HEK293 (cell line): ENCODE results near the gene PHACTR3.

ENCODE experiments used
- CTCF ChIA-PET: fragments of 350-600 bp; formaldehyde crosslinking; extraction: SDS; loops from one replicate; lab custom pipeline; 2021; ENCODE audit warnings: antibody characterized with exemption; lab: Yijun Ruan, JAX
- POLR2A ChIA-PET: fragments of 300-600 bp; formaldehyde crosslinking; extraction: SDS; loops from one replicate; lab custom pipeline; 2020; ENCODE audit warnings: antibody characterized with exemption, inconsistent platforms; lab: Yijun Ruan, JAX
- H3K27ac ChIP-seq: fragments of 200-500 bp; sonication (Bioruptor generic); 2 replicates; pipeline ENCODE4 v1.5.1; 2014; ENCODE audit warnings: low read depth, low read length, control low read depth, inconsistent platforms; ENCODE audit errors: extremely low read depth
- H3K36me3 ChIP-seq, 2 experiments: fragments of 200-500 bp in 1 of 2; sonication (Bioruptor generic) in 1 of 2; 1 replicate in 1 of 2; 2 replicates in 1 of 2; pipeline ENCODE4 v1.5.1; 2014 to 2017; ENCODE audit warnings: inconsistent platforms in 2 of 2, low read length in 2 of 2; ENCODE audit not compliant: control insufficient read depth in 2 of 2, insufficient read depth in 1 of 2
- H3K4me1 ChIP-seq: fragments of 200-500 bp; sonication (Bioruptor generic); 2 replicates; pipeline ENCODE4 v1.5.1; 2014; ENCODE audit warnings: mild to moderate bottlenecking, low read length, inconsistent platforms; ENCODE audit not compliant: control insufficient read depth, insufficient read depth
- H3K4me3 ChIP-seq: 2 replicates; pipeline ENCODE4 v1.5.1; 2011; ENCODE audit warnings: low read depth, mild to moderate bottlenecking, control low read depth, low read length, moderate library complexity
- H3K9me3 ChIP-seq: fragments of 200-500 bp; sonication (Bioruptor generic); 2 replicates; pipeline ENCODE4 v1.5.1; 2014; ENCODE audit warnings: low read depth, low read length, inconsistent platforms; ENCODE audit not compliant: control insufficient read depth, insufficient read depth
- BCL11A ChIP-seq: fragments of 450-650 bp; formaldehyde crosslinking; IDR thresholded peaks from 2 replicates; pipeline ENCODE4 v1.5.1; 2016; ENCODE audit warnings: low read depth, missing biosample characterization, missing genetic modification characterization
- GLIS1 ChIP-seq: fragments of 450-650 bp; formaldehyde crosslinking; IDR thresholded peaks from 2 replicates; pipeline ENCODE4 v1.5.1; 2016; ENCODE audit warnings: missing biosample characterization, missing genetic modification characterization
- GLIS2 ChIP-seq: fragments of 450-650 bp; formaldehyde crosslinking; IDR thresholded peaks from 2 replicates; pipeline ENCODE4 v1.5.1; 2016; ENCODE audit warnings: missing biosample characterization, missing genetic modification characterization
- HOXA7 ChIP-seq: sonication (generic); formaldehyde crosslinking; IDR thresholded peaks from 2 replicates; pipeline ENCODE4 v1.8.1; 2022; ENCODE audit warnings: missing genetic modification reagents, borderline replicate concordance
- KLF17 ChIP-seq: fragments of 450-650 bp; formaldehyde crosslinking; IDR thresholded peaks from 2 replicates; pipeline ENCODE4 v1.5.1; 2016; ENCODE audit warnings: missing biosample characterization, missing genetic modification characterization
- MEIS1 ChIP-seq: sonication (generic); formaldehyde crosslinking; IDR thresholded peaks from 2 replicates; pipeline ENCODE4 v1.8.1; 2022; ENCODE audit warnings: missing genetic modification reagents, mild to moderate bottlenecking, borderline replicate concordance
- TCF7L2 ChIP-seq: IDR thresholded peaks from 2 replicates; pipeline ENCODE4 v1.6.1; 2011; ENCODE audit warnings: low read depth, mild to moderate bottlenecking, inconsistent platforms, low read length, moderate library complexity, borderline replicate concordance
- ZBTB8A ChIP-seq: fragments of 450-650 bp; formaldehyde crosslinking; IDR thresholded peaks from 2 replicates; pipeline ENCODE4 v1.5.1; 2016; ENCODE audit warnings: missing biosample characterization, missing genetic modification characterization
- ZNF175 ChIP-seq: fragments of 450-650 bp; formaldehyde crosslinking; IDR thresholded peaks from 2 replicates; pipeline ENCODE4 v1.5.1; 2016; ENCODE audit warnings: missing biosample characterization, missing genetic modification characterization
- ZNF2 ChIP-seq: fragments of 450-650 bp; formaldehyde crosslinking; IDR thresholded peaks from 2 replicates; pipeline ENCODE4 v1.5.1; 2016; ENCODE audit warnings: missing biosample characterization, missing genetic modification characterization
- ZNF335 ChIP-seq: fragments of 450-650 bp; formaldehyde crosslinking; conservative IDR thresholded peaks from 2 replicates; pipeline ENCODE4 v1.5.1; 2016; ENCODE audit warnings: missing biosample characterization, missing genetic modification characterization
- ZNF391 ChIP-seq: fragments of 450-650 bp; formaldehyde crosslinking; IDR thresholded peaks from 2 replicates; pipeline ENCODE4 v1.5.1; 2016; ENCODE audit warnings: low read depth, missing biosample characterization, missing genetic modification characterization, borderline replicate concordance
- ZNF423 ChIP-seq: fragments of 450-650 bp; formaldehyde crosslinking; IDR thresholded peaks from 2 replicates; pipeline ENCODE4 v1.5.1; 2016; ENCODE audit warnings: missing biosample characterization, missing genetic modification characterization
- ZNF426 ChIP-seq: fragments of 450-650 bp; formaldehyde crosslinking; IDR thresholded peaks from 2 replicates; pipeline ENCODE4 v1.5.1; 2017; ENCODE audit warnings: missing biosample characterization, missing genetic modification characterization, mild to moderate bottlenecking, inconsistent platforms, moderate library complexity
- ZNF529 ChIP-seq: fragments of 450-650 bp; formaldehyde crosslinking; IDR thresholded peaks from 2 replicates; pipeline ENCODE4 v1.5.1; 2017; ENCODE audit warnings: missing genetic modification characterization, missing biosample characterization; ENCODE audit not compliant: insufficient replicate concordance
- ZNF664 ChIP-seq: fragments of 450-650 bp; formaldehyde crosslinking; IDR thresholded peaks from 2 replicates; pipeline ENCODE4 v1.5.1; 2016; ENCODE audit warnings: missing biosample characterization, missing genetic modification characterization
- TF ChIP-seq, protein P1 (sequence below): fragments of 450-650 bp; formaldehyde crosslinking; conservative IDR thresholded peaks from 2 replicates; pipeline ENCODE4 v1.5.1; 2016; ENCODE audit warnings: low read depth, missing biosample characterization, missing genetic modification characterization
- TF ChIP-seq, protein P2 (sequence below): fragments of 450-650 bp; formaldehyde crosslinking; IDR thresholded peaks from 2 replicates; pipeline ENCODE4 v1.5.1; 2016; ENCODE audit warnings: missing biosample characterization, missing genetic modification characterization

The PHACTR3 gene

GRCh38 chr20:59825944-59826759 is 221.8 kb downstream of the PHACTR3 start (continued):
- TF ChIP-seq, protein P1, sequence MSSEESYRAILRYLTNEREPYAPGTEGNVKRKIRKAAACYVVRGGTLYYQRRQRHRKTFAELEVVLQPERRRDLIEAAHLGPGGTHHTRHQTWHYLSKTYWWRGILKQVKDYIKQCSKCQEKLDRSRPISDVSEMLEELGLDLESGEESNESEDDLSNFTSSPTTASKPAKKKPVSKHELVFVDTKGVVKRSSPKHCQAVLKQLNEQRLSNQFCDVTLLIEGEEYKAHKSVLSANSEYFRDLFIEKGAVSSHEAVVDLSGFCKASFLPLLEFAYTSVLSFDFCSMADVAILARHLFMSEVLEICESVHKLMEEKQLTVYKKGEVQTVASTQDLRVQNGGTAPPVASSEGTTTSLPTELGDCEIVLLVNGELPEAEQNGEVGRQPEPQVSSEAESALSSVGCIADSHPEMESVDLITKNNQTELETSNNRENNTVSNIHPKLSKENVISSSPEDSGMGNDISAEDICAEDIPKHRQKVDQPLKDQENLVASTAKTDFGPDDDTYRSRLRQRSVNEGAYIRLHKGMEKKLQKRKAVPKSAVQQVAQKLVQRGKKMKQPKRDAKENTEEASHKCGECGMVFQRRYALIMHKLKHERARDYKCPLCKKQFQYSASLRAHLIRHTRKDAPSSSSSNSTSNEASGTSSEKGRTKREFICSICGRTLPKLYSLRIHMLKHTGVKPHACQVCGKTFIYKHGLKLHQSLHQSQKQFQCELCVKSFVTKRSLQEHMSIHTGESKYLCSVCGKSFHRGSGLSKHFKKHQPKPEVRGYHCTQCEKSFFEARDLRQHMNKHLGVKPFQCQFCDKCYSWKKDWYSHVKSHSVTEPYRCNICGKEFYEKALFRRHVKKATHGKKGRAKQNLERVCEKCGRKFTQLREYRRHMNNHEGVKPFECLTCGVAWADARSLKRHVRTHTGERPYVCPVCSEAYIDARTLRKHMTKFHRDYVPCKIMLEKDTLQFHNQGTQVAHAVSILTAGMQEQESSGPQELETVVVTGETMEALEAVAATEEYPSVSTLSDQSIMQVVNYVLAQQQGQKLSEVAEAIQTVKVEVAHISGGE (tag by site-specific recombination): no peak
- no peak for TF ChIP-seq MEIS1 (CRISPR knock-in tag)
- no peak for TF ChIP-seq ZNF664 (tag by site-specific recombination)
- no peak for TF ChIP-seq ZNF391 (tag by site-specific recombination)
- TF ChIP-seq ZNF423 (tag by site-specific recombination): no peak
- TF ChIP-seq HOXA7 (CRISPR knock-in tag): no peak
- no peak for TF ChIP-seq BCL11A (tag by site-specific recombination)
- TF ChIP-seq ZNF529 (tag by site-specific recombination): no peak
- TF ChIP-seq KLF17: peak; percentile 94

GRCh38 chr20:59827138-59828056 is 223.1 kb downstream of the PHACTR3 start:
- POLR2A ChIA-PET: no interaction called here
- Histone ChIP-seq H3K9me3 (no peaks in the 10 kb centered on the region), H3K36me3 (no peaks in the 10 kb centered on the region), H3K4me1 (no peaks in the 10 kb centered on the region), H3K4me3 (no peak overlapping the region), H3K27ac (no peak overlapping the region)
- TF ChIP-seq ZNF175 (no peak), GLIS1 (tag by site-specific recombination) (peak; percentile 87)
- CTCF ChIA-PET: no interaction called here

DNA sequence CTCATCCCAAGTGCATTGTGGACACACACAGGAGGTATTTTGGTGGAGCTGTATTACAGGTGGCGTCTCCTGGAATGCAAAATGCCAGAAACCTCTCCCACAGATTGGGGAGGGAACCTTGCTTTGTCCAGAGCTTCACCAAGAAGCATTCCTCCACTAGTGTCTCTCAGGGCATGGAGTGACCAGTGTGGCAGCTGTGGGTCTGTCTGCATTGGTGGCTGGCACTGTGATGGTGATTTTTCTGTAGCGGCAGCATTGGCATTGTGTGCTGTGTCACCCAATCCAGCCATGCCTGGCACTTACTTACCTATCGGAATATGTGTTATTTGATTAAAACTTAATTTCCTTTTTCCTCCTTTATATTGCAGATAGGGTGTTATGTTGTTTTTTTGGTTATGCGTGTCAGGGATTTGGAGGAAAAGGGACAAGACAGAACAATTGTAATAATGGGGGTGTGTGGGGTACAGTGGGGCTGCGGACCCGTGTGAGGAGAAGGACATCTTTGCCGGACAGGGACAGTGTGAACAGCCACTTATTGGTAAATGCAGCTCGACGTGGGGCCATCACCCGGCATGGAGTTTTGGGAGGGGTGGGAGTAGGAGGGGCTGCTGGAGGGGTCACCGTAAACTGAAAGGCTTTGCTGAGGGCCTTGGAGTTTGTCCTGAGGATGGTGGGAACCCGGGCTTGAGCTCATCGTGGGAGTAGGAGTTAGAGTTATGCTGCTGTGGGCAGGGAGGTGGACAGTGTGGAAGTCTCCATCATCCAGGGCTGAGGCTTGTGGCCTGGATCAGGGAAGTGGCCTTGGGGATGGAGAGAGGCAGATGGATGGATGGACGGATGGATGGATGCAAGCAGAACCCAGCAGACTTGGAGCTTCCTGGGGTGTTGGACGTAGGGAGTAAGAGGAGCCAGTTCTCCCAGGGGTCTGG is 224.0 kb downstream of the PHACTR3 start:
- no peak for TF ChIP-seq ZNF426 (tag by site-specific recombination)
- no peak for TF ChIP-seq ZNF529 (tag by site-specific recombination)
- no peak for TF ChIP-seq ZNF2
- no peak for TF ChIP-seq GLIS2 (tag by site-specific recombination)
- no peak for TF ChIP-seq ZNF335 (tag by site-specific recombination)
- TF ChIP-seq, protein P2, sequence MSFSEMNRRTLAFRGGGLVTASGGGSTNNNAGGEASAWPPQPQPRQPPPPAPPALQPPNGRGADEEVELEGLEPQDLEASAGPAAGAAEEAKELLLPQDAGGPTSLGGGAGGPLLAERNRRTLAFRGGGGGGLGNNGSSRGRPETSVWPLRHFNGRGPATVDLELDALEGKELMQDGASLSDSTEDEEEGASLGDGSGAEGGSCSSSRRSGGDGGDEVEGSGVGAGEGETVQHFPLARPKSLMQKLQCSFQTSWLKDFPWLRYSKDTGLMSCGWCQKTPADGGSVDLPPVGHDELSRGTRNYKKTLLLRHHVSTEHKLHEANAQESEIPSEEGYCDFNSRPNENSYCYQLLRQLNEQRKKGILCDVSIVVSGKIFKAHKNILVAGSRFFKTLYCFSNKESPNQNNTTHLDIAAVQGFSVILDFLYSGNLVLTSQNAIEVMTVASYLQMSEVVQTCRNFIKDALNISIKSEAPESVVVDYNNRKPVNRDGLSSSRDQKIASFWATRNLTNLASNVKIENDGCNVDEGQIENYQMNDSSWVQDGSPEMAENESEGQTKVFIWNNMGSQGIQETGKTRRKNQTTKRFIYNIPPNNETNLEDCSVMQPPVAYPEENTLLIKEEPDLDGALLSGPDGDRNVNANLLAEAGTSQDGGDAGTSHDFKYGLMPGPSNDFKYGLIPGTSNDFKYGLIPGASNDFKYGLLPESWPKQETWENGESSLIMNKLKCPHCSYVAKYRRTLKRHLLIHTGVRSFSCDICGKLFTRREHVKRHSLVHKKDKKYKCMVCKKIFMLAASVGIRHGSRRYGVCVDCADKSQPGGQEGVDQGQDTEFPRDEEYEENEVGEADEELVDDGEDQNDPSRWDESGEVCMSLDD (tag by site-specific recombination): no peak
- TF ChIP-seq TCF7L2: no peak
- TF ChIP-seq ZBTB8A (tag by site-specific recombination): no peak
- TF ChIP-seq, all 188 proteins: peak for 0
- Histone ChIP-seq H3K4me3 (no peak overlapping the region), H3K36me3 (no peaks in the 10 kb centered on the region), H3K27ac (no peak overlapping the region), H3K4me1 (no peaks in the 10 kb centered on the region), H3K9me3 (no peaks in the 10 kb centered on the region)
- POLR2A ChIA-PET: no interaction called here
- CTCF ChIA-PET: interaction anchor here (1.0 to 1.3 kb wide), 2 partner anchors 22 to 45 kb away, joined by 3 to 4 read pairs; no protein-coding TSS in a partner anchor
